Type B pancreatic cell (in vitro differentiated cells): ENCODE data around the gene RHBDL1. TPM values are rescaled to one million over a fixed set of nuclear protein-coding genes. Genes with fewer than 3 reads are reported as not detected.
A peak's percentile ranks its signal among the peaks of the same experiment; 100 is the strongest.

Source experiments
- DNase-seq: peaks from one replicate; pipeline ENCODE4 v3.0.0; 2021; ENCODE audit warnings: mixed read lengths; ENCODE audit not compliant: unreplicated experiment; ENCODE audit errors: extremely low spot score
- H3K27ac Mint-ChIP-seq: 2 replicates; pipeline ENCODE4 v1.8.0; 2021; ENCODE audit warnings: mild to moderate bottlenecking, mixed read lengths
- H3K27me3 Mint-ChIP-seq: 2 replicates; pipeline ENCODE4 v1.8.0; 2021; ENCODE audit warnings: mixed read lengths
- H3K36me3 Mint-ChIP-seq: 2 replicates; pipeline ENCODE4 v1.8.0; 2021; ENCODE audit warnings: mixed read lengths
- H3K4me1 Mint-ChIP-seq: one replicate; pipeline ENCODE4 v1.8.0; 2021; ENCODE audit warnings: mixed read lengths; ENCODE audit not compliant: unreplicated experiment
- H3K4me3 Mint-ChIP-seq: 2 replicates; pipeline ENCODE4 v1.8.0; 2021; ENCODE audit warnings: mild to moderate bottlenecking, mixed read lengths
- H3K9me3 Mint-ChIP-seq: 2 replicates; pipeline ENCODE4 v1.8.0; 2021; ENCODE audit warnings: mixed read lengths
- CTCF ChIP-seq: fragments of 200-600 bp; sonication (generic); conservative IDR thresholded peaks from 2 replicates; pipeline ENCODE4 v1.5.0; 2021; ENCODE audit warnings: antibody characterized with exemption, mild to moderate bottlenecking
- total RNA-seq: library from RNA; stranded (reverse); gene quantifications from 2 replicates; pipeline ENCODE4 v1.2.1, GENCODE V29; 2021; ENCODE audit warnings: low replicate concordance

Gene RHBDL1
- total RNA-seq, 1 donor from 2014 or later, result 2.7 TPM

DNA sequence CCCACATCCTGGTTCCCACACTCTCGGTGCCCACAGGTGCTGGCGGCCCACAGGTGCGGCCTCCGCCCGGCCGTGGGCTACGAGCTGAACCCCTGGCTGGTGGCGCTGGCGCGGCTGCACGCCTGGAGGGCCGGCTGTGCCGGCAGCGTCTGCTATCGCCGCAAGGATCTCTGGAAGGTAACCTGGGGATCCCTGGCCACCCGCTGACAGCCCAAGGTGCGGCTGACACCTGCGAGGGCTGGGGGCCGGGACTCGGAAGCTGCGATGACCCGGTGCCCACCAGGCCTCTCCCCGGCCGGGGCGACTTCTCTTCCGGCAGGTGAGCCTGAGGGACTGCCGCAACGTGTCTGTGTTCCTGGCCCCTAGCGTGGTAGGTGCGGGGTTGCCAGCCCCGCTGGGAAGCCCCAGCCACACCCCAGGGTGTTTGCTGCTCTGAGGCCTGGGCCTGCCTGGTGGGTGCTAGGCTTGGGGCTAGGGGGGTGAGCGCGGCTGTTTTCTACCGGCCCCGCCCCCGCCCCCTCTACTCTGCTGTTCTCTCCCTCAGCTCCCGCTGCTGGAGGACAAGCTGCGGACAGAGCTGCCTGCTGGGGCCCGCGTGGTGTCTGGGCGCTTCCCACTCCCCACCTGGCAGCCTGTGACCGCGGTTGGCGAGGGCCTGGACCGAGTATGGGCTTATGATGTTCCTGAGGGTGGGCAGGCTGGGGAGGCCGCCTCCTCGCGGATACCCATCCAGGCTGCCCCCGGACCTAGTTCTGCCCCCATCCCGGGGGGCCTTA is 46.5 kb downstream of the RHBDL1 start:
- DNase-seq, result no peak
- Mint-ChIP-seq H3K27ac (no peak overlapping the region), H3K27me3 (no peaks in the 10 kb centered on the region), H3K36me3 (no peaks in the 10 kb centered on the region), H3K9me3 (no peaks in the 10 kb centered on the region), H3K4me1 (peaks cover 8% of the 10 kb centered on the region), H3K4me3 (peak overlapping the region; percentile 49)
- no peak for TF ChIP-seq CTCF

DNA sequence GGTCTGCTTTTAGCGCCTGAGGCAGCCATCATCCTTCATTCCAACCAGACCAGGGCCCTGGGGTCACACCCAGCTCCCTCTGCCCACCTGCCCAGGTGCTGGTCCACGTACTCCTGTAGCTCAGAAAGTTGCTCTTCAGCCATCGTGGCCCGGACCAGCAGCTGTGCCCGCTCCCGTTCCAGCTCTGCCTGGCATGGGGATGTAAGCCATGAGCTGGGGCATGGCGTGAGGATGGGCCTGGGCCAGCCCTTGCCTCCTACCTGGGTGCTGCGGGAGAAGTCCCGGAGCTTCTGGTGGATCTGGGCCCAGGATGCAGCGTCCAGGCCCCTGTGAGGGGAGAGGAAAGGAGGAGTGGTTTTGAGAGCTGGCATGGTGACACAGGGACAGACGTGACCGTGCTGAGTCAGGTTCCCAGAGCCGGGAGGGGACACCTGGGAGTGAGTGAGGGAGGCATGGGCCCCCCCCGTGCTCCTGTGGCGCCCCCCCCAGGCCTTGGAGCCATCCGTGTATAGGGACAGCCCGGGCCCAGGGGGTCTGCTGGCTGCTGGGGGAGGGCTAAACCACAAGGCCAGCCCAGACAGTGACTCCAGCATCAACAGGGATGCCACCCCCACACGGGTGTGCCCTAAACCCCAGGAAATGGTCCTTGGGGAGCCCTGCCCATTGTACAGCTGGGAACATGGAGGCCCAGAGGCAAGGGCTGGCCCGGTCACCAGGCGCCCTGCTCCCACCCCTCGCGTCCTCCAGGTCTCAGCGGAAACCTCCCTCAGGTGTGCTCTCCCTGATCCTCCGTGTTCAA is 47.6 kb downstream of the RHBDL1 start:
- H3K36me3 Mint-ChIP-seq, result no peaks in the 10 kb centered on the region
- no peaks in the 10 kb centered on the region for H3K27me3 Mint-ChIP-seq
- no peak for TF ChIP-seq CTCF
- peak overlapping the region; percentile 49 for H3K4me3 Mint-ChIP-seq
- H3K9me3 Mint-ChIP-seq, result no peaks in the 10 kb centered on the region
- DNase-seq, result no peak
- H3K27ac Mint-ChIP-seq, result no peak overlapping the region
- peaks cover 8% of the 10 kb centered on the region for H3K4me1 Mint-ChIP-seq

DNA sequence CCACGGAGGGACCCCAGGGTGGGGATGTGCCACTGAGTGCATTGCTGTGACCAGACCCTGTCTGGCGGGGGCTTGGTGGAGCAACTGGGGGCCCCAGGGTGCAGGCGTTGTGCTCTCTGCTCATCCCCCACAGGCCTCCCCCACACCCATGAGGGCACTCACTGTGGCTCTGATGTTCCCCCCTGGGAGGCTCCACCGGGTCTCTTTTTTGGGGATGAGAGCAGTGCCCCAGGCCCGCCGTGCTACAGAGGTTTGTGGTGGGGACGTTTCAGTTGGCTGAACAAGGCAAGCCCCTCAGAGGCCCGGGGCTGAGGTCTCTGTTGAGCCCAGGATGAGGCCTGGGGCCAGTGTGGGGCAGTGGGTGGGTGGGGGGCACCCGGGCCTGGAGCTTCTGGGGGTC is 48.2 kb downstream of the RHBDL1 start:
- TF ChIP-seq CTCF, result no peak
- Mint-ChIP-seq H3K27me3 (no peaks in the 10 kb centered on the region), H3K36me3 (no peaks in the 10 kb centered on the region), H3K27ac (no peak overlapping the region), H3K4me3 (no peak overlapping the region), H3K4me1 (peaks cover 6% of the 10 kb centered on the region), H3K9me3 (no peaks in the 10 kb centered on the region)
- no peak for DNase-seq

- H3K36me3 Mint-ChIP-seq, result no peaks in the 10 kb centered on the region
- DNase-seq, result no peak
- no peaks in the 10 kb centered on the region for H3K4me1 Mint-ChIP-seq
- TF ChIP-seq CTCF, result no peak
- H3K9me3 Mint-ChIP-seq, result no peaks in the 10 kb centered on the region
- H3K4me3 Mint-ChIP-seq, result no peak overlapping the region
- H3K27ac Mint-ChIP-seq, result no peak overlapping the region
- no peaks in the 10 kb centered on the region for H3K27me3 Mint-ChIP-seq
These were observed 48.9 kb downstream of the RHBDL1 start for GRCh38 chr16:724188-725040.

DNA sequence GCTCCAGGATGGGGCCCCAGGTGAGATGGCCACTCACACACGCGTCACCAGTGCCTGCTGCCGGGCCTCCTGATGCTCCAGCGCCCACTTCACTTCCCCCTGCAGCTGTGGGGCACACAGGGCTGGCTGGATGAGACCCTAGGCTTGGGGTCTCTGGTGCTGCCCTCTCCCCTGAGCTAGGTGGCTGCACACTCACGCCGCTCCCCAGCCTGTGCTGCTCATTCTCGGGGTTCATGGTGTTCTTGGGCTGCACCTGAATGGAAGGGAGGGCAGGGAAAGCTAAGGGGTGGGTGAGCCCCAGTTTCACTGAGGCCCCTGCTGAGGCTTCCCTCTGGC is 49.5 kb downstream of the RHBDL1 start:
- H3K4me3 Mint-ChIP-seq, result peak overlapping the region; percentile 57

More for the DNA sequence above, 49.5 kb downstream of the RHBDL1 start:
- no peaks in the 10 kb centered on the region for H3K9me3 Mint-ChIP-seq
- DNase-seq, result no peak
- H3K4me1 Mint-ChIP-seq, result no peaks in the 10 kb centered on the region
- no peaks in the 10 kb centered on the region for H3K36me3 Mint-ChIP-seq
- TF ChIP-seq CTCF, result no peak
- H3K27ac Mint-ChIP-seq, result no peak overlapping the region
- no peaks in the 10 kb centered on the region for H3K27me3 Mint-ChIP-seq
